H1 (cell line): ENCODE data around the gene IL17RE. TPM values are rescaled to one million over a fixed set of nuclear protein-coding genes. Genes with fewer than 3 reads are reported as not detected.

Experiments used
- CTCF ChIA-PET: fragments of 300-600 bp; sonication (Branson Sonifier 250); formaldehyde crosslinking; loops from one replicate; lab custom pipeline; 2021; ENCODE audit not compliant: partially characterized antibody; lab: Charles Lee
- POLR2A ChIA-PET: fragments of 300-600 bp; sonication (Branson Sonifier 250); formaldehyde crosslinking; loops from one replicate; lab custom pipeline; 2021; ENCODE audit warnings: inconsistent platforms; ENCODE audit not compliant: partially characterized antibody; lab: Charles Lee
- DNase-seq, 2 experiments: peaks; one replicate each; pipeline versions ENCODE4 v3.0.0 to v3.0.0-alpha.2; 2010 to 2022; ENCODE audit warnings: low spot score in 2 of 2, low read depth in 1 of 2, mixed read lengths in 1 of 2
- FAIRE-seq: peaks from 2 replicates; lab custom pipeline; 2011; peaks lifted over from hg19 to GRCh38; lab: Jason Lieb, UNC
- H2AFZ ChIP-seq: 2 replicates; pipeline ENCODE4 v1.8.1; 2012; ENCODE audit warnings: low read length, inconsistent platforms
- H2AK5ac ChIP-seq: 2 replicates; pipeline ENCODE4 v1.6.1; 2013; ENCODE audit warnings: low read depth, low read length
- H2BK120ac ChIP-seq: replicated peaks from 2 replicates; pipeline ENCODE3; 2013; ENCODE audit warnings: low read depth, low read length, inconsistent platforms
- H2BK12ac ChIP-seq: 2 replicates; pipeline ENCODE4 v1.6.1; 2013; ENCODE audit warnings: low read depth, low read length
- H2BK15ac ChIP-seq: 2 replicates; pipeline ENCODE4 v1.6.1; 2013; ENCODE audit warnings: low read length
- H2BK20ac ChIP-seq: 2 replicates; pipeline ENCODE4 v1.6.1; 2013; ENCODE audit warnings: low read length
- H2BK5ac ChIP-seq: 2 replicates; pipeline ENCODE4 v1.6.1; 2013; ENCODE audit warnings: low read depth, low read length
- H3K14ac ChIP-seq: 2 replicates; pipeline ENCODE4 v1.6.1; 2013; ENCODE audit warnings: inconsistent platforms; ENCODE audit not compliant: insufficient read length
- H3K18ac ChIP-seq: 2 replicates; pipeline ENCODE4 v1.6.1; 2013; ENCODE audit warnings: low read length; ENCODE audit errors: extremely low read depth
- H3K23ac ChIP-seq: 2 replicates; pipeline ENCODE4 v1.6.1; 2013; ENCODE audit warnings: inconsistent platforms; ENCODE audit not compliant: insufficient read length
- H3K23me2 ChIP-seq: 2 replicates; pipeline ENCODE4 v1.6.1; 2013; ENCODE audit warnings: low read depth, low read length
- H3K27ac ChIP-seq: 2 replicates; pipeline ENCODE4 v1.6.1; 2011; ENCODE audit warnings: low read depth, low read length, inconsistent platforms
- H3K27me3 ChIP-seq, 4 experiments: replicated peaks in 1 of 4; 1 replicate in 1 of 4; 2 replicates in 3 of 4; pipeline versions ENCODE4 v1.6.1 to v1.8.1; 2011 to 2013; ENCODE audit warnings: low read length in 3 of 4, mild to moderate bottlenecking in 3 of 4, inconsistent platforms in 2 of 4, mixed read lengths in 2 of 4, moderate library complexity in 1 of 4; ENCODE audit not compliant: control insufficient read depth in 3 of 4, insufficient read depth in 3 of 4; ENCODE audit errors: extremely low read depth in 1 of 4
- H3K36me3 ChIP-seq, 4 experiments: 2 replicates each; pipeline versions ENCODE4 v1.6.1 to v1.8.1; 2011 to 2013; ENCODE audit warnings: mild to moderate bottlenecking in 4 of 4, low read length in 3 of 4, moderate library complexity in 2 of 4, control low read depth in 1 of 4, inconsistent platforms in 1 of 4; ENCODE audit not compliant: insufficient read depth in 4 of 4, control insufficient read depth in 2 of 4
- H3K4ac ChIP-seq: replicated peaks from 2 replicates; pipeline ENCODE3; 2013; ENCODE audit warnings: low read length, low read depth, mixed read lengths, inconsistent platforms; ENCODE audit not compliant: insufficient read length
- H3K4me1 ChIP-seq, 4 experiments: replicated peaks in 1 of 4; 1 replicate in 1 of 4; 2 replicates in 3 of 4; pipeline versions ENCODE4 v1.6.1 to v1.8.1; 2011 to 2013; ENCODE audit warnings: low read length in 3 of 4, inconsistent platforms in 2 of 4, mixed read lengths in 1 of 4; ENCODE audit not compliant: insufficient read depth in 4 of 4, control insufficient read depth in 3 of 4
- H3K4me2 ChIP-seq, 2 experiments: 2 replicates each; pipeline versions ENCODE4 v1.6.1 to v1.8.1; 2011 to 2013; ENCODE audit warnings: low read depth in 2 of 2, low read length in 2 of 2, control low read depth in 1 of 2, inconsistent platforms in 1 of 2, mild to moderate bottlenecking in 1 of 2; ENCODE audit not compliant: insufficient read depth in 1 of 2
- H3K4me3 ChIP-seq, 4 experiments: fragments of 200-600, 300-600 bp in 1 of 4; sonication (generic), shearing (Covaris generic), sonication (Bioruptor Twin) in 1 of 4; 2 replicates each; pipeline versions ENCODE4 v1.5.1 to v1.8.1; 2011 to 2016; ENCODE audit warnings: low read length in 4 of 4, low read depth in 3 of 4, control low read depth in 2 of 4, inconsistent platforms in 2 of 4, mild to moderate bottlenecking in 2 of 4, mixed read lengths in 1 of 4, moderate library complexity in 1 of 4; ENCODE audit not compliant: insufficient read depth in 2 of 4; ENCODE audit errors: extremely low read depth in 1 of 4
- H3K56ac ChIP-seq: replicated peaks from 2 replicates; pipeline ENCODE3; 2013; ENCODE audit warnings: low read depth, mild to moderate bottlenecking, mixed read lengths, low read length, inconsistent platforms; ENCODE audit not compliant: insufficient read length
- H3K79me1 ChIP-seq: 2 replicates; pipeline ENCODE4 v1.6.1; 2013; ENCODE audit warnings: low read depth, low read length, control low read depth
- H3K79me2 ChIP-seq, 2 experiments: 2 replicates each; pipeline versions ENCODE4 v1.6.1 to v1.8.1; 2012 to 2013; ENCODE audit warnings: low read length in 2 of 2, mild to moderate bottlenecking in 2 of 2, inconsistent platforms in 1 of 2; ENCODE audit not compliant: insufficient read depth in 2 of 2, control insufficient read depth in 1 of 2
- H3K9ac ChIP-seq, 4 experiments: replicated peaks in 1 of 4; 1 replicate in 1 of 4; 2 replicates in 3 of 4; pipeline versions ENCODE4 v1.6.1 to v1.8.1; 2011 to 2013; ENCODE audit warnings: low read depth in 3 of 4, low read length in 3 of 4, control low read depth in 2 of 4, mild to moderate bottlenecking in 2 of 4, moderate library complexity in 2 of 4, inconsistent platforms in 1 of 4; ENCODE audit errors: extremely low read depth in 1 of 4
- H3K9me3 ChIP-seq, 2 experiments: 2 replicates each; pipeline versions ENCODE4 v1.6.1 to v1.8.1; 2012 to 2013; ENCODE audit warnings: mild to moderate bottlenecking in 2 of 2, moderate library complexity in 2 of 2, control low read depth in 1 of 2, inconsistent platforms in 1 of 2, low read depth in 1 of 2, low read length in 1 of 2, mixed read lengths in 1 of 2; ENCODE audit not compliant: insufficient read depth in 2 of 2
- H4K20me1 ChIP-seq, 2 experiments: replicated peaks in 1 of 2; 2 replicates each; pipeline versions ENCODE3 to v1.8.1; 2011 to 2013; ENCODE audit warnings: inconsistent platforms in 2 of 2, low read length in 2 of 2, mild to moderate bottlenecking in 1 of 2; ENCODE audit not compliant: insufficient read depth in 2 of 2, control insufficient read depth in 1 of 2
- H4K5ac ChIP-seq: 2 replicates; pipeline ENCODE4 v1.6.1; 2013; ENCODE audit warnings: low read length, low read depth, mixed read lengths, inconsistent platforms; ENCODE audit not compliant: insufficient read length
- H4K8ac ChIP-seq: 2 replicates; pipeline ENCODE4 v1.8.0; 2013; ENCODE audit warnings: mild to moderate bottlenecking, moderate library complexity, low read length, inconsistent platforms; ENCODE audit not compliant: insufficient read depth; ENCODE audit errors: extremely low read depth
- H4K91ac ChIP-seq: replicated peaks from 2 replicates; pipeline ENCODE3; 2013; ENCODE audit warnings: low read length, mixed read lengths, inconsistent platforms; ENCODE audit not compliant: insufficient read length
- GTF2F1 ChIP-seq: IDR thresholded peaks from 2 replicates; pipeline ENCODE4 v1.6.1; 2012; ENCODE audit warnings: low read depth, low read length, improper control_type of control experiment, borderline replicate concordance
- KDM4A ChIP-seq: IDR thresholded peaks from one replicate; pipeline ENCODE4 v1.7.1; 2012; ENCODE audit warnings: low read depth, mild to moderate bottlenecking, moderate library complexity, low read length, inconsistent platforms; ENCODE audit not compliant: severe bottlenecking
- TBP ChIP-seq: IDR thresholded peaks from 2 replicates; pipeline ENCODE4 v1.6.1; 2011; ENCODE audit warnings: low read depth, low read length, improper control_type of control experiment
- WGBS, 2 experiments: shearing (Covaris generic) in 1 of 2; methylation state at CpG; one replicate each; pipeline versions ENCODE4 v1.1.6 to v1.1.7; 2013 to 2015; ENCODE audit warnings: low lambda C conversion rate in 2 of 2, mixed read lengths in 2 of 2, inconsistent platforms in 1 of 2, low coverage in 1 of 2, missing lambda C conversion rate in 1 of 2; ENCODE audit not compliant: insufficient replicate concordance in 2 of 2, insufficient coverage in 1 of 2, insufficient read length in 1 of 2; ENCODE audit errors: extremely low coverage in 1 of 2, missing lambda C conversion rate in 1 of 2; 5-methylcytosine and 5-hydroxymethylcytosine counted together
- polyA plus RNA-seq, 7 experiments: library from polyadenylated mRNA; depleted of rRNA in 3 of 7; stranded (reverse) in 5 of 7; unstranded in 2 of 7; fragments of >200 nt in 5 of 7; fragments of 200-250 nt in 2 of 7; gene quantifications; 1 replicate in 5 of 7; 2 replicates in 1 of 7; 4 replicates in 1 of 7; pipeline versions ENCODE4 v1.2.1 to v1.2.3, GENCODE V29; 2011 to 2013; ENCODE audit warnings: missing spikeins in 2 of 7, mixed read lengths in 2 of 7
- total RNA-seq: library from RNA; stranded (reverse); fragmentation: NEBNext Ultra II Directional; extraction: Animal tissue kit (Norgen Biotek cat#: 25700); gene quantifications from 2 replicates; pipeline ENCODE4 v1.2.1, GENCODE V29; 2021

Gene IL17RE
- total and polyA plus RNA-seq, 2 of the 8 experiments (the other 6 are each of a cell fraction or from before 2014, with no cell fraction given): 3.4 to 4.9 TPM

GRCh38 chr3:9901967-9902366 lies 681 bp upstream of the IL17RE start:
- Histone ChIP-seq H4K20me1 (no peaks in the 10 kb centered on the region), H3K9me3 (no peaks in the 10 kb centered on the region), H2AFZ (peak overlapping the region; percentile 61), H2BK12ac (no peak overlapping the region), H3K27ac (no peak overlapping the region), H3K56ac (no peak overlapping the region), H3K23me2 (no peaks in the 10 kb centered on the region), H2AK5ac (no peak overlapping the region), H3K79me1 (no peaks in the 10 kb centered on the region), H4K8ac (peak overlapping the region; percentile 66), H3K18ac (peak overlapping the region; percentile 55), H2BK5ac (0 out of 2 replicates have a peak overlapping the region, but pooled peaks have one; percentile 73), H3K36me3 (no peaks in the 10 kb centered on the region), H3K4ac (no peak overlapping the region), H3K9ac (no peak overlapping the region), H3K14ac (no peak overlapping the region), H3K79me2 (no peaks in the 10 kb centered on the region), H3K27me3 (no peaks in the 10 kb centered on the region), H2BK15ac (peak overlapping the region; percentile 88), H2BK120ac (no peak overlapping the region), H3K4me2 (peak overlapping the region; percentile 52), H4K5ac (no peak overlapping the region), H3K4me1 (peaks cover 5 to 14% (median 11%) of the 10 kb centered on the region in 4 experiments), H2BK20ac (no peak overlapping the region), H3K23ac (no peak overlapping the region), H4K91ac (no peak overlapping the region), H3K4me3 (0 out of 8 replicates have a peak overlapping the region, but pooled peaks of 1 of the 4 experiments have one; percentile 2)
- DNase-seq (no peak), FAIRE-seq (no peak)
- ChIA-PET POLR2A (interaction anchor here (0.6 to 6.0 kb wide), 7 partner anchors 9 to 62 kb away, joined by 3 to 43 read pairs (median 5); partner anchors contain the start of gene IL17RC), CTCF (interaction anchor here (1.0 to 2.2 kb wide), 6 partner anchors 8 to 80 kb away, joined by 3 to 9 read pairs (median 4); no protein-coding TSS in a partner anchor)
- TF ChIP-seq GTF2F1 (no peak), KDM4A (no peak), TBP (no peak)
- 94% methylated on average over 4 of the region's 5 CpGs; no CpG with 5 or more reads in 1 of the 2 experiments for WGBS, 2 experiments
